Thyroid gland (tissue), 4 donors: ENCODE measurements around the gene PRKD1. TPM values are rescaled to one million over a fixed set of nuclear protein-coding genes. Genes with fewer than 3 reads are reported as not detected.
"Not testable (repeated sequence)": the region's sequence is repeated elsewhere in the genome, so short reads cannot be mapped to it uniquely, and the experiment has no call there.

Experiments
- DNase-seq, 2 donors: peaks; one replicate each; pipeline ENCODE4 v3.0.0-alpha.2; 2019
- H3K27ac ChIP-seq, 3 donors: fragments of 200-600 bp; sonication (generic); 1 replicate in 2 of 3; 2 replicates in 1 of 3; pipeline ENCODE4 v1.5.1; 2016 to 2019; ENCODE audit warnings: mild to moderate bottlenecking in 1 of 3, moderate library complexity in 1 of 3
- H3K27me3 ChIP-seq: fragments of 200-600 bp; sonication (generic); one replicate; pipeline ENCODE4 v1.5.1; 2019
- H3K36me3 ChIP-seq, 2 donors: fragments of 200-600 bp; sonication (generic); one replicate each; pipeline ENCODE4 v1.5.1; 2016 to 2019
- H3K4me1 ChIP-seq, 2 donors: fragments of 200-600 bp; sonication (generic); one replicate each; pipeline ENCODE4 v1.5.1; 2017 to 2019
- H3K4me3 ChIP-seq, 3 donors: fragments of 200-600 bp; sonication (generic); replicated peaks in 1 of 3; 1 replicate in 2 of 3; 2 replicates in 1 of 3; pipeline ENCODE4 v1.5.1; 2016; ENCODE audit warnings: mild to moderate bottlenecking in 1 of 3
- H3K9me3 ChIP-seq: fragments of 200-600 bp; sonication (generic); one replicate; pipeline ENCODE4 v1.5.1; 2017
- CTCF ChIP-seq, 6 experiments: fragments of 200-600 bp in 3 of 6; fragments of 450-650 bp in 3 of 6; sonication (generic) in 3 of 6; IDR thresholded peaks; one replicate each; pipeline ENCODE4 v1.5.1; 2016 to 2019; ENCODE audit warnings: antibody characterized with exemption in 6 of 6, mild to moderate bottlenecking in 2 of 6, inconsistent platforms in 1 of 6, moderate library complexity in 1 of 6
- POLR2A ChIP-seq, 2 donors: fragments of 450-650 bp; IDR thresholded peaks; one replicate each; pipeline ENCODE4 v1.6.1; 2017; ENCODE audit warnings: antibody characterized with exemption in 2 of 2, mild to moderate bottlenecking in 2 of 2, moderate library complexity in 1 of 2
- WGBS, 2 donors: methylation state at CpG; one replicate each; pipeline ENCODE4 v1.1.5; 2017; 5-methylcytosine and 5-hydroxymethylcytosine counted together
- intact Hi-C: fragments of 100-400 bp; cut with DNase I; formaldehyde crosslinking; loops from one replicate; pipeline ENCODE4 v1.15.1; 2023
- total RNA-seq, 4 donors: library from RNA; depleted of rRNA; stranded (reverse); fragments of >200 nt; gene quantifications; one replicate each; pipeline ENCODE4 v1.2.3, GENCODE V29; 2016

Gene PRKD1
- total RNA-seq, 4 donors from 2014 or later = 12.7 to 17.4 (median 14.3) TPM

- H3K27me3 ChIP-seq = no peaks in the 10 kb centered on the region
- no peak for DNase-seq
- WGBS, 2 donors = 35 to 98% methylated on average over 1 of the region's 1 CpG
- H3K4me3 ChIP-seq = no peak overlapping the region
- no peaks in the 10 kb centered on the region for H3K9me3 ChIP-seq
- intact Hi-C loops = no loop called here
- no peaks in the 10 kb centered on the region for H3K36me3 ChIP-seq
- no peak overlapping the region for H3K27ac ChIP-seq
- no peaks in the 10 kb centered on the region for H3K4me1 ChIP-seq
- TF ChIP-seq CTCF (IDR thresholded peaks at IDR 0.05) (no peak), POLR2A (IDR thresholded peaks at IDR 0.05) (no peak)
Observed at GRCh38 chr14:29734732-29735131, 192.9 kb downstream of the PRKD1 start.

- DNase-seq, H3K4me1 ChIP-seq, H3K27me3 ChIP-seq, H3K36me3 ChIP-seq, H3K27ac ChIP-seq, intact Hi-C loops, H3K4me3 ChIP-seq, H3K9me3 ChIP-seq: not testable (repeated sequence)
- WGBS, 2 donors = 95 to 96% methylated on average over 4 of the region's 4 CpGs
Observed at GRCh38 chr14:29726560-29727331, 200.9 kb downstream of the PRKD1 start.

- Histone ChIP-seq H3K27ac (no peak overlapping the region), H3K9me3 (no peaks in the 10 kb centered on the region), H3K27me3 (no peaks in the 10 kb centered on the region), H3K36me3 (no peaks in the 10 kb centered on the region), H3K4me3 (no peak overlapping the region), H3K4me1 (no peaks in the 10 kb centered on the region)
- intact Hi-C loops = no loop called here
- no peak for DNase-seq
- TF ChIP-seq CTCF (IDR thresholded peaks at IDR 0.05) (no peak), POLR2A (IDR thresholded peaks at IDR 0.05) (no peak)
- WGBS, 2 donors = 84 to 90% methylated on average over 3 of the region's 3 CpGs
Observed at GRCh38 chr14:29724991-29725390, 202.7 kb downstream of the PRKD1 start.

GRCh38 chr14:29722831-29723230 is 204.8 kb downstream of the PRKD1 start:
- TF ChIP-seq CTCF (IDR thresholded peaks at IDR 0.05) = no peak
- Histone ChIP-seq H3K4me3 (no peak overlapping the region), H3K9me3 (no peaks in the 10 kb centered on the region), H3K27ac (no peak overlapping the region), H3K36me3 (no peaks in the 10 kb centered on the region), H3K4me1 (no peaks in the 10 kb centered on the region), H3K27me3 (no peaks in the 10 kb centered on the region)
- no peak for DNase-seq
- WGBS, 2 donors = 98% methylated on average over 1 of the region's 1 CpG
- intact Hi-C loops = no loop called here

- no peak for DNase-seq
- no peaks in the 10 kb centered on the region for H3K4me1 ChIP-seq
- H3K36me3 ChIP-seq = no peaks in the 10 kb centered on the region
- whole genome bisulfite sequencing, 2 donors = 68 to 82% methylated on average over 2 of the region's 2 CpGs
- H3K27ac ChIP-seq = no peak overlapping the region
- TF ChIP-seq CTCF (IDR thresholded peaks at IDR 0.05) (no peak), POLR2A (IDR thresholded peaks at IDR 0.05) (no peak)
- H3K9me3 ChIP-seq = no peaks in the 10 kb centered on the region
- H3K4me3 ChIP-seq = no peak overlapping the region
- intact Hi-C loops = no loop called here
- H3K27me3 ChIP-seq = no peaks in the 10 kb centered on the region
Observed at GRCh38 chr14:29721586-29721985, 206.1 kb downstream of the PRKD1 start.
